Caco-2 (cell line): ENCODE data around the gene OGDH. TPM values are rescaled to one million over a fixed set of nuclear protein-coding genes. Genes with fewer than 3 reads are reported as not detected.
A peak's percentile ranks its signal among the peaks of the same experiment; 100 is the strongest.

ENCODE experiments used
- BruUV-seq: library from RNA; stranded (reverse); fragments of 400-500 nt; replicated peaks from 2 replicates; lab custom pipeline; 2021; lab: Mats Ljungman, UMichigan
- CTCF ChIA-PET: fragments of 300-600 bp; sonication (Branson Sonifier 250); formaldehyde crosslinking; loops from one replicate; lab custom pipeline; 2022; ENCODE audit warnings: antibody characterized with exemption; lab: Charles Lee
- POLR2A ChIA-PET: fragments of 300-600 bp; sonication (Branson Sonifier 250); formaldehyde crosslinking; loops from one replicate; lab custom pipeline; 2022; ENCODE audit warnings: antibody characterized with exemption; lab: Charles Lee
- DNase-seq, 2 experiments: peaks; one replicate each; pipeline versions ENCODE4 v3.0.0 to v3.0.0-alpha.2; 2020 to 2022
- H3K27me3 ChIP-seq: replicated peaks from 2 replicates; pipeline ENCODE4 v1.6.0; 2011; ENCODE audit warnings: low read length; ENCODE audit not compliant: control insufficient read depth, insufficient read depth
- H3K36me3 ChIP-seq: 2 replicates; pipeline ENCODE4 v1.5.1; 2011; ENCODE audit warnings: low read length; ENCODE audit not compliant: control insufficient read depth, insufficient read depth
- H3K4me1 ChIP-seq: fragments of 250-450 bp; sonication (Bioruptor Pico); 2 replicates; pipeline ENCODE4 v1.5.1; 2020; ENCODE audit warnings: mild to moderate bottlenecking
- H3K4me3 ChIP-seq: 2 replicates; pipeline ENCODE4 v1.5.1; 2011; ENCODE audit warnings: low read depth, mild to moderate bottlenecking, control low read depth, low read length
- H3K9me3 ChIP-seq: fragments of 250-450 bp; sonication (Bioruptor Pico); 2 replicates; pipeline ENCODE4 v1.5.1; 2020; ENCODE audit warnings: mild to moderate bottlenecking, moderate library complexity
- H3K27ac Mint-ChIP-seq: one replicate; pipeline ENCODE4 v1.8.0; 2022; ENCODE audit warnings: mixed read lengths; ENCODE audit not compliant: unreplicated experiment
- H3K27me3 Mint-ChIP-seq: one replicate; pipeline ENCODE4 v1.8.0; 2022; ENCODE audit warnings: mixed read lengths; ENCODE audit not compliant: insufficient read depth, unreplicated experiment
- H3K36me3 Mint-ChIP-seq: one replicate; pipeline ENCODE4 v1.8.0; 2022; ENCODE audit warnings: mild to moderate bottlenecking, mixed read lengths; ENCODE audit not compliant: insufficient read depth, unreplicated experiment
- H3K4me1 Mint-ChIP-seq: one replicate; pipeline ENCODE4 v1.8.0; 2022; ENCODE audit warnings: low read depth, mixed read lengths; ENCODE audit not compliant: unreplicated experiment
- H3K4me3 Mint-ChIP-seq: one replicate; pipeline ENCODE4 v1.8.0; 2022; ENCODE audit warnings: mild to moderate bottlenecking, moderate library complexity, mixed read lengths; ENCODE audit not compliant: unreplicated experiment
- H3K9me3 Mint-ChIP-seq: one replicate; pipeline ENCODE4 v1.8.0; 2022; ENCODE audit warnings: mixed read lengths; ENCODE audit not compliant: unreplicated experiment
- intact Hi-C: fragments of 100-400 bp; cut with micrococcal nuclease; formaldehyde crosslinking; loops from one replicate; pipeline ENCODE4 v1.10.0; 2022; ENCODE audit not compliant: unreplicated experiment
- total RNA-seq: library from RNA; stranded (reverse); gene quantifications from 2 replicates; pipeline ENCODE4 v1.2.3, GENCODE V29; 2022
- TF ChIP-seq, protein P1 (sequence below), 2 experiments: fragments of 200-600 bp in 1 of 2; IDR thresholded peaks; 1 replicate in 1 of 2; 2 replicates in 1 of 2; pipeline versions ENCODE4 v1.5.1 to v1.8.0; 2011 to 2022; ENCODE audit warnings: antibody characterized with exemption in 1 of 2, control low read depth in 1 of 2, inconsistent platforms in 1 of 2, low read depth in 1 of 2, low read length in 1 of 2, mild to moderate bottlenecking in 1 of 2, moderate library complexity in 1 of 2; ENCODE audit not compliant: insufficient read depth in 1 of 2, severe bottlenecking in 1 of 2, unreplicated experiment in 1 of 2

OGDH gene
- total RNA-seq, 1 experiment from 2014 or later, result 62.1 TPM

- H3K36me3 ChIP-seq, result peaks cover 21% of the 10 kb centered on the region
These were observed 40.5 kb upstream of the OGDH start for GRCh38 chr7:44565795-44566559.

GRCh38 chr7:44566680-44567079 lies 39.7 kb upstream of the OGDH start:
- Histone ChIP-seq H3K4me1 (peaks cover 18% of the 10 kb centered on the region), H3K4me3 (no peak overlapping the region), H3K36me3 (peaks cover 21% of the 10 kb centered on the region), H3K9me3 (no peaks in the 10 kb centered on the region), H3K27me3 (no peaks in the 10 kb centered on the region)
- CTCF ChIA-PET, result no interaction called here
- H3K4me3 Mint-ChIP-seq, result no peak overlapping the region
- TF ChIP-seq, protein P1, sequence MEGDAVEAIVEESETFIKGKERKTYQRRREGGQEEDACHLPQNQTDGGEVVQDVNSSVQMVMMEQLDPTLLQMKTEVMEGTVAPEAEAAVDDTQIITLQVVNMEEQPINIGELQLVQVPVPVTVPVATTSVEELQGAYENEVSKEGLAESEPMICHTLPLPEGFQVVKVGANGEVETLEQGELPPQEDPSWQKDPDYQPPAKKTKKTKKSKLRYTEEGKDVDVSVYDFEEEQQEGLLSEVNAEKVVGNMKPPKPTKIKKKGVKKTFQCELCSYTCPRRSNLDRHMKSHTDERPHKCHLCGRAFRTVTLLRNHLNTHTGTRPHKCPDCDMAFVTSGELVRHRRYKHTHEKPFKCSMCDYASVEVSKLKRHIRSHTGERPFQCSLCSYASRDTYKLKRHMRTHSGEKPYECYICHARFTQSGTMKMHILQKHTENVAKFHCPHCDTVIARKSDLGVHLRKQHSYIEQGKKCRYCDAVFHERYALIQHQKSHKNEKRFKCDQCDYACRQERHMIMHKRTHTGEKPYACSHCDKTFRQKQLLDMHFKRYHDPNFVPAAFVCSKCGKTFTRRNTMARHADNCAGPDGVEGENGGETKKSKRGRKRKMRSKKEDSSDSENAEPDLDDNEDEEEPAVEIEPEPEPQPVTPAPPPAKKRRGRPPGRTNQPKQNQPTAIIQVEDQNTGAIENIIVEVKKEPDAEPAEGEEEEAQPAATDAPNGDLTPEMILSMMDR (IDR thresholded peaks at IDR 0.05; ENCODE audit: insufficient read depth in 1 of 2, low read depth in 1 of 2, low read length in 1 of 2, severe bottlenecking in 1 of 2, unreplicated experiment in 1 of 2), result no peak
- no peaks in the 10 kb centered on the region for H3K27me3 Mint-ChIP-seq
- intact Hi-C loops, result no loop called here
- no peak for DNase-seq
- POLR2A ChIA-PET, result no interaction called here
- H3K36me3 Mint-ChIP-seq, result peaks cover 87% of the 10 kb centered on the region
- no peak overlapping the region for H3K27ac Mint-ChIP-seq
- BruUV-seq, result no TSS peak
- H3K9me3 Mint-ChIP-seq, result no peaks in the 10 kb centered on the region
- peaks cover 20% of the 10 kb centered on the region for H3K4me1 Mint-ChIP-seq

More at GRCh38 chr7:44565795-44566559, 40.5 kb upstream of the OGDH start:
- H3K36me3 Mint-ChIP-seq, result peaks cover 80% of the 10 kb centered on the region
- ChIA-PET CTCF (interaction anchor here (0.5 to 2.5 kb wide), 10 partner anchors 8 to 435 kb away, joined by 3 to 10 read pairs (median 3); partner anchors contain the start of genes DDX56 and NUDCD3), POLR2A (interaction anchor here (0.5 to 1.2 kb wide), 3 partner anchors 8 to 433 kb away, joined by 3 to 7 read pairs (median 3); partner anchors contain the start of gene DDX56)
- no peaks in the 10 kb centered on the region for H3K9me3 Mint-ChIP-seq
- no peaks in the 10 kb centered on the region for H3K27me3 Mint-ChIP-seq
- intact Hi-C loops, result loop anchor here (1.0 kb wide), 1 partner anchor 76 kb away; the partner anchor contains the start of gene NUDCD3
- TF ChIP-seq, protein P1 (IDR thresholded peaks at IDR 0.05; ENCODE audit: insufficient read depth in 1 of 2, low read depth in 1 of 2, low read length in 1 of 2, severe bottlenecking in 1 of 2, unreplicated experiment in 1 of 2), result no peak
- Histone ChIP-seq H3K27me3 (no peaks in the 10 kb centered on the region), H3K4me3 (no peak overlapping the region), H3K9me3 (no peaks in the 10 kb centered on the region), H3K4me1 (peaks cover 25% of the 10 kb centered on the region)
- no TSS peak for BruUV-seq
- peaks cover 20% of the 10 kb centered on the region for H3K4me1 Mint-ChIP-seq
- no peak for DNase-seq
- H3K27ac Mint-ChIP-seq, result no peak overlapping the region
- H3K4me3 Mint-ChIP-seq, result no peak overlapping the region

- H3K4me3 Mint-ChIP-seq, result no peak overlapping the region
- H3K4me3 ChIP-seq, result no peak overlapping the region
- CTCF ChIA-PET, result no interaction called here
- peaks cover 8% of the 10 kb centered on the region for H3K4me1 ChIP-seq
- H3K36me3 Mint-ChIP-seq, result peaks cover 91% of the 10 kb centered on the region
- peaks cover 14% of the 10 kb centered on the region for H3K4me1 Mint-ChIP-seq
- peak overlapping the region; percentile 12 for H3K27ac Mint-ChIP-seq
- no TSS peak for BruUV-seq
- H3K9me3 Mint-ChIP-seq, result no peaks in the 10 kb centered on the region
- no peaks in the 10 kb centered on the region for H3K27me3 Mint-ChIP-seq
- intact Hi-C loops, result no loop called here
- TF ChIP-seq, protein P1 (IDR thresholded peaks at IDR 0.05; ENCODE audit: insufficient read depth in 1 of 2, low read depth in 1 of 2, low read length in 1 of 2, severe bottlenecking in 1 of 2, unreplicated experiment in 1 of 2), result no peak
- no peaks in the 10 kb centered on the region for H3K9me3 ChIP-seq
- POLR2A ChIA-PET, result no interaction called here
- H3K27me3 ChIP-seq, result no peaks in the 10 kb centered on the region
- no peak for DNase-seq
- peaks cover 26% of the 10 kb centered on the region for H3K36me3 ChIP-seq
These were observed 38.5 kb upstream of the OGDH start for GRCh38 chr7:44567884-44568283.
